HG02852 (cell line): ENCODE results near the gene RNF112.
"Not testable (repeated sequence)": the region's sequence is repeated elsewhere in the genome, so short reads cannot be mapped to it uniquely, and the experiment has no call there.

ENCODE experiments used
- ATAC-seq: cut with Tn5 transposase; IDR thresholded peaks from one replicate; pipeline ENCODE4 v1.9.1; 2021; ENCODE audit warnings: mild to moderate bottlenecking, moderate library complexity; ENCODE audit not compliant: unreplicated experiment

RNF112 gene

GRCh38 chr17:19446577-19446976 is 35.5 kb downstream of the RNF112 start:
- ATAC-seq: not testable (repeated sequence)

GRCh38 chr17:19447085-19447583 is 36.1 kb downstream of the RNF112 start:
- ATAC-seq: no peak

GRCh38 chr17:19448341-19449268 is 37.6 kb downstream of the RNF112 start:
- ATAC-seq: no peak

- no peak for ATAC-seq
These were observed 38.6 kb downstream of the RNF112 start for GRCh38 chr17:19449656-19450055.

GRCh38 chr17:19453296-19453695 is 42.3 kb downstream of the RNF112 start:
- ATAC-seq: no peak

- ATAC-seq: no peak
These were observed 43.0 kb downstream of the RNF112 start for GRCh38 chr17:19454074-19454473.

- no peak for ATAC-seq
These were observed 45.2 kb downstream of the RNF112 start for GRCh38 chr17:19456016-19456927.

- no peak for ATAC-seq
These were observed 46.0 kb downstream of the RNF112 start for GRCh38 chr17:19457046-19457445.

- ATAC-seq: no peak
These were observed 46.8 kb downstream of the RNF112 start for GRCh38 chr17:19457830-19458271.

- ATAC-seq: not testable (repeated sequence)
These were observed 47.4 kb downstream of the RNF112 start for GRCh38 chr17:19458481-19458880.

GRCh38 chr17:19459018-19459655 is 48.1 kb downstream of the RNF112 start:
- ATAC-seq: not testable (repeated sequence)

- no peak for ATAC-seq
These were observed 49.7 kb downstream of the RNF112 start for GRCh38 chr17:19460700-19461099.

GRCh38 chr17:19461116-19461515 is 50.1 kb downstream of the RNF112 start:
- ATAC-seq: no peak

GRCh38 chr17:19461681-19462080 is 50.6 kb downstream of the RNF112 start:
- no peak for ATAC-seq

GRCh38 chr17:19462456-19463035 is 51.5 kb downstream of the RNF112 start:
- not testable (repeated sequence) for ATAC-seq

GRCh38 chr17:19464031-19465026 is 53.3 kb downstream of the RNF112 start:
- no peak for ATAC-seq
